K562 (cell line): ENCODE data around the gene MAP2K7. TPM values are rescaled to one million over a fixed set of nuclear protein-coding genes. Genes with fewer than 3 reads are reported as not detected.

Source experiments
- BHLHE40 ChIP-seq: IDR thresholded peaks from 2 replicates; pipeline ENCODE4 v1.6.1; 2011; ENCODE audit warnings: low read length, improper control_type of control experiment
- BRD4 ChIP-seq: fragments of 200-600 bp; sonication (generic); IDR thresholded peaks from 2 replicates; pipeline ENCODE4 v1.6.1; 2017; ENCODE audit warnings: inconsistent platforms
- ELF1 ChIP-seq: fragments of 200-800 bp; sonication (Bioruptor generic); IDR thresholded peaks from 2 replicates; pipeline ENCODE4 v1.6.1; 2016; ENCODE audit warnings: missing genetic modification characterization, missing compliant biosample characterization
- HMG20A ChIP-seq: fragments of 450-650 bp; formaldehyde crosslinking; conservative IDR thresholded peaks from 2 replicates; pipeline ENCODE4 v1.4.0; 2020; ENCODE audit warnings: mild to moderate bottlenecking, mixed read lengths
- KDM1A ChIP-seq, 2 experiments: fragments of 450-650 bp; IDR thresholded peaks; 2 replicates each; pipeline ENCODE4 v1.6.1; 2016; ENCODE audit warnings: mild to moderate bottlenecking in 2 of 2
- KDM4B ChIP-seq, 2 experiments: fragments of 450-650 bp in 1 of 2; sonication (generic) in 1 of 2; IDR thresholded peaks; 2 replicates each; pipeline ENCODE4 v1.6.1; 2016 to 2017; ENCODE audit warnings: borderline replicate concordance in 2 of 2, antibody characterized with exemption in 1 of 2, low read depth in 1 of 2, mild to moderate bottlenecking in 1 of 2
- KLF16 ChIP-seq: IDR thresholded peaks from 2 replicates; pipeline ENCODE4 v1.6.1; 2016; ENCODE audit warnings: antibody characterized with exemption
- MYC ChIP-seq, 2 experiments: fragments of 250-450 bp in 1 of 2; sonication (Bioruptor Pico) in 1 of 2; IDR thresholded peaks; 2 replicates each; pipeline versions ENCODE4 v1.5.1 to v1.6.1; 2012 to 2021; ENCODE audit warnings: low read depth in 2 of 2, borderline replicate concordance in 1 of 2, improper control_type of control experiment in 1 of 2, low read length in 1 of 2, mild to moderate bottlenecking in 1 of 2, moderate library complexity in 1 of 2
- NR4A1 ChIP-seq, 2 experiments: fragments of 250-450 bp in 1 of 2; fragments of 450-650 bp in 1 of 2; sonication (Bioruptor Pico) in 1 of 2; IDR thresholded peaks; 2 replicates each; pipeline versions ENCODE4 v1.4.0 to v1.6.1; 2016 to 2020; ENCODE audit warnings: mild to moderate bottlenecking in 2 of 2, missing compliant biosample characterization in 1 of 2, missing genetic modification characterization in 1 of 2, moderate library complexity in 1 of 2
- PTBP1 ChIP-seq: fragments of 200-400 bp; formaldehyde crosslinking; IDR thresholded peaks from 2 replicates; pipeline ENCODE4 v1.6.1; 2017; ENCODE audit warnings: low read depth, low read length
- RBM39 ChIP-seq: fragments of 200-400 bp; formaldehyde crosslinking; optimal IDR thresholded peaks from 2 replicates; pipeline ENCODE3; 2018; ENCODE audit warnings: low read depth, low read length
- SIX5 ChIP-seq, 2 experiments: IDR thresholded peaks; 2 replicates each; pipeline ENCODE4 v1.6.1; 2011; ENCODE audit warnings: low read length in 2 of 2, borderline replicate concordance in 1 of 2, low read depth in 1 of 2, mild to moderate bottlenecking in 1 of 2, moderate library complexity in 1 of 2; ENCODE audit not compliant: insufficient read depth in 1 of 2
- SOX6 ChIP-seq: fragments of 450-650 bp; IDR thresholded peaks from 2 replicates; pipeline ENCODE4 v1.6.1; 2014; ENCODE audit warnings: mild to moderate bottlenecking
- SP2 ChIP-seq: IDR thresholded peaks from 2 replicates; pipeline ENCODE4 v1.6.1; 2011; ENCODE audit warnings: mild to moderate bottlenecking, low read depth, low read length, moderate library complexity; ENCODE audit not compliant: poor library complexity, severe bottlenecking; ENCODE audit errors: extremely low read depth
- polyA plus RNA-seq, 8 experiments: library from polyadenylated mRNA; depleted of rRNA in 4 of 8; stranded (reverse) in 5 of 8; unstranded in 3 of 8; fragments of >200 nt; fragmentation: Nextera tagmentation in 2 of 8; fragmentation: Illumina TruSeq in 1 of 8; extraction: Ambion mirVana in 2 of 8; extraction: Trizol in 1 of 8; gene quantifications; 2 replicates each; pipeline versions ENCODE4 v1.2.1 to v1.2.3, GENCODE V29; 2011 to 2014; ENCODE audit warnings: inconsistent platforms in 1 of 8, missing spikeins in 1 of 8
- total RNA-seq, 7 experiments: library from RNA; depleted of rRNA in 6 of 7; stranded (reverse); fragments of >200 nt in 6 of 7; fragmentation: Illumina TruSeq in 2 of 7; extraction: Trizol in 2 of 7; gene quantifications; 2 replicates each; pipeline versions ENCODE4 v1.2.1 to v1.2.3, GENCODE V29; 2011 to 2021; ENCODE audit warnings: low replicate concordance in 1 of 7
- TF ChIP-seq, protein P1 (sequence below): fragments of 250-450 bp; sonication (Bioruptor Pico); IDR thresholded peaks from 2 replicates; pipeline ENCODE4 v1.5.1; 2021; ENCODE audit warnings: mild to moderate bottlenecking
- TF ChIP-seq, protein P2 (sequence below): fragments of 250-450 bp; sonication (Bioruptor Pico); IDR thresholded peaks from 2 replicates; pipeline ENCODE4 v1.8.0; 2022; ENCODE audit warnings: inconsistent platforms, mild to moderate bottlenecking, moderate library complexity, borderline replicate concordance
- TF ChIP-seq, protein P3 (sequence below): fragments of 250-450 bp; sonication (Bioruptor Pico); IDR thresholded peaks from 2 replicates; pipeline ENCODE4 v1.6.1; 2021; ENCODE audit warnings: mild to moderate bottlenecking
- TF ChIP-seq, protein P4 (sequence below): fragments of 250-450 bp; sonication (Bioruptor Pico); IDR thresholded peaks from 2 replicates; pipeline ENCODE4 v1.9.0; 2021; ENCODE audit warnings: mild to moderate bottlenecking, inconsistent platforms

Gene MAP2K7
- total and polyA plus RNA-seq, 9 of the 15 experiments (the other 6 are each of a cell fraction or from before 2014, with no cell fraction given), result 0.51 to 45.8 (median 14.1) TPM

DNA sequence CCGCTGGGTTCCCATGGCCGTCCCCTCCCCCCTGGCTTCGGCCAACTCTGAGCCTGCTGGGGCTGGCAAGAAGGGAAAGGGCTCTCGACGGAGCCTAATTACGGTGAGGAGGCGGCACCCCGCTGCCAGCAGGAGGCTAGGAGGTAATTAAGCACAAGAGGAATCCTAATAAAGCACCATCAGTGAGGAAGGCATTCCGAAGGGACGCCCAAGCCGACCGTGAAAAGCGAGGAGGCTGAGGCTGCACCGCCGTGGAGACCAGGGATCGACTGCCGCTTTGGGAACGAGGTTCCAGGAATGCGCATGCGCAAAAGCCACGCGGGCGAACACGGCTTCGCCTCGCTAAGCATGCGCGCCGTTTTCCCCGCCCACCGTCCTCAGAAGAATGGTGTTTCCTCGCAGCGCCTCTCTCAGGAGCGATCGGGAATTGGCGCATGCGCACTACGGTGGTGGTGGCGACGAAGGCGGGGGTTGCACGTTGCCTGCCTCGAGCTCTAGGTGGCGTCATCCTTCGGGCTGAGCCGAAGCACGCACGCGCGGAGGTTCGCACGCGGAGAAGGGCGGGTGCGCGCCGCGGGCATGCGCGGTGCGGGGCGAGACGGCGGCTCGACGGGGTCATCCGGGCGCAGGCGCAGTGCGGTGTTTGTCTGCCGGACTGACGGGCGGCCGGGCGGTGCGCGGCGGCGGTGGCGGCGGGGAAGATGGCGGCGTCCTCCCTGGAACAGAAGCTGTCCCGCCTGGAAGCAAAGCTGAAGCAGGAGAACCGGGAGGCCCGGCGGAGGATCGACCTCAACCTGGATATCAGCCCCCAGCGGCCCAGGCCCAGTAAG is at the start of gene MAP2K7 (continued):
- TF ChIP-seq, protein P1, sequence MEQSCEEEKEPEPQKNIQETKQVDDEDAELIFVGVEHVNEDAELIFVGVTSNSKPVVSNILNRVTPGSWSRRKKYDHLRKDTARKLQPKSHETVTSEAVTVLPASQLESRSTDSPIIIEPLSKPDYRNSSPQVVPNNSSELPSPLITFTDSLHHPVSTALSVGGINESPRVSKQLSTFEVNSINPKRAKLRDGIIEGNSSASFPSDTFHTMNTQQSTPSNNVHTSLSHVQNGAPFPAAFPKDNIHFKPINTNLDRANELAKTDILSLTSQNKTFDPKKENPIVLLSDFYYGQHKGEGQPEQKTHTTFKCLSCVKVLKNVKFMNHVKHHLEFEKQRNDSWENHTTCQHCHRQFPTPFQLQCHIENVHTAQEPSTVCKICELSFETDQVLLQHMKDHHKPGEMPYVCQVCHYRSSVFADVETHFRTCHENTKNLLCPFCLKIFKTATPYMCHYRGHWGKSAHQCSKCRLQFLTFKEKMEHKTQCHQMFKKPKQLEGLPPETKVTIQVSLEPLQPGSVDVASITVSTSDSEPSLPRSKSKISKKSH (CRISPR knock-in tag), result no peak
- TF ChIP-seq, protein P2, sequence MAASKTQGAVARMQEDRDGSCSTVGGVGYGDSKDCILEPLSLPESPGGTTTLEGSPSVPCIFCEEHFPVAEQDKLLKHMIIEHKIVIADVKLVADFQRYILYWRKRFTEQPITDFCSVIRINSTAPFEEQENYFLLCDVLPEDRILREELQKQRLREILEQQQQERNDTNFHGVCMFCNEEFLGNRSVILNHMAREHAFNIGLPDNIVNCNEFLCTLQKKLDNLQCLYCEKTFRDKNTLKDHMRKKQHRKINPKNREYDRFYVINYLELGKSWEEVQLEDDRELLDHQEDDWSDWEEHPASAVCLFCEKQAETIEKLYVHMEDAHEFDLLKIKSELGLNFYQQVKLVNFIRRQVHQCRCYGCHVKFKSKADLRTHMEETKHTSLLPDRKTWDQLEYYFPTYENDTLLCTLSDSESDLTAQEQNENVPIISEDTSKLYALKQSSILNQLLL, result no peak
- peak; percentile 83 for TF ChIP-seq BHLHE40
- TF ChIP-seq PTBP1, result 0 out of 2 replicates have a peak, but pooled peaks have one; percentile 48
- TF ChIP-seq, protein P3, sequence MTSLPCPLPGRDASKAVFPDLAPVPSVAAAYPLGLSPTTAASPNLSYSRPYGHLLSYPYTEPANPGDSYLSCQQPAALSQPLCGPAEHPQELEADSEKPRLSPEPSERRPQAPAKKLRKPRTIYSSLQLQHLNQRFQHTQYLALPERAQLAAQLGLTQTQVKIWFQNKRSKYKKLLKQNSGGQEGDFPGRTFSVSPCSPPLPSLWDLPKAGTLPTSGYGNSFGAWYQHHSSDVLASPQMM (CRISPR knock-in tag), result no peak
- TF ChIP-seq BRD4, result no peak
- TF ChIP-seq RBM39, result no peak
- peak; percentile 97 for TF ChIP-seq MYC (IDR thresholded peaks at IDR 0.05; ENCODE audit: low read depth, low read length)
- TF ChIP-seq MYC (CRISPR knock-in tag; IDR thresholded peaks at IDR 0.05; ENCODE audit: borderline replicate concordance, low read depth), result peak; percentile 65; the same call in 1 of the 2 replicates
- no peak for TF ChIP-seq HMG20A (CRISPR knock-in tag)
- TF ChIP-seq KDM4B (IDR thresholded peaks at IDR 0.05; ENCODE audit: borderline replicate concordance in 2 of 2, low read depth in 1 of 2), result 0 out of 4 replicates have a peak, but pooled peaks of 1 of the 2 experiments have one; percentile 41
- TF ChIP-seq SP2, result no peak
- peak; percentile 59 for TF ChIP-seq SOX6
- TF ChIP-seq NR4A1 (CRISPR knock-in tag; IDR thresholded peaks at IDR 0.05), result no peak
- no peak for TF ChIP-seq NR4A1 (tag; IDR thresholded peaks at IDR 0.05)
- TF ChIP-seq, protein P4, sequence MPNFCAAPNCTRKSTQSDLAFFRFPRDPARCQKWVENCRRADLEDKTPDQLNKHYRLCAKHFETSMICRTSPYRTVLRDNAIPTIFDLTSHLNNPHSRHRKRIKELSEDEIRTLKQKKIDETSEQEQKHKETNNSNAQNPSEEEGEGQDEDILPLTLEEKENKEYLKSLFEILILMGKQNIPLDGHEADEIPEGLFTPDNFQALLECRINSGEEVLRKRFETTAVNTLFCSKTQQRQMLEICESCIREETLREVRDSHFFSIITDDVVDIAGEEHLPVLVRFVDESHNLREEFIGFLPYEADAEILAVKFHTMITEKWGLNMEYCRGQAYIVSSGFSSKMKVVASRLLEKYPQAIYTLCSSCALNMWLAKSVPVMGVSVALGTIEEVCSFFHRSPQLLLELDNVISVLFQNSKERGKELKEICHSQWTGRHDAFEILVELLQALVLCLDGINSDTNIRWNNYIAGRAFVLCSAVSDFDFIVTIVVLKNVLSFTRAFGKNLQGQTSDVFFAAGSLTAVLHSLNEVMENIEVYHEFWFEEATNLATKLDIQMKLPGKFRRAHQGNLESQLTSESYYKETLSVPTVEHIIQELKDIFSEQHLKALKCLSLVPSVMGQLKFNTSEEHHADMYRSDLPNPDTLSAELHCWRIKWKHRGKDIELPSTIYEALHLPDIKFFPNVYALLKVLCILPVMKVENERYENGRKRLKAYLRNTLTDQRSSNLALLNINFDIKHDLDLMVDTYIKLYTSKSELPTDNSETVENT, result peak; percentile 27; the same call in 1 of the 2 replicates
- TF ChIP-seq KDM1A (IDR thresholded peaks at IDR 0.05), result peak in 1 of 2 experiments; percentile 62; a peak in 1 of 4 replicates
- TF ChIP-seq KLF16, result peak; percentile 42; the same call in 1 of the 2 replicates
- TF ChIP-seq SIX5 (IDR thresholded peaks at IDR 0.05; ENCODE audit: borderline replicate concordance in 1 of 2, insufficient read depth in 1 of 2, low read depth in 1 of 2, low read length in 2 of 2), result 0 out of 4 replicates have a peak, but pooled peaks of 1 of the 2 experiments have one; percentile 7
- no peak for TF ChIP-seq ELF1 (tag)
